IMR-90 (cell line): ENCODE data around the gene NAA11. TPM values are rescaled to one million over a fixed set of nuclear protein-coding genes. Genes with fewer than 3 reads are reported as not detected.

Experiments
- ATAC-seq: fragments of 200-7000 bp; cut with Tn5 transposase; 2 replicates; pipeline ENCODE4 v1.9.1; 2020; ENCODE audit warnings: low read depth, mild to moderate bottlenecking, moderate library complexity
- BruUV-seq: library from RNA; stranded (reverse); fragments of 400-500 nt; replicated peaks from 2 replicates; lab custom pipeline; 2021; lab: Mats Ljungman, UMichigan
- CTCF ChIA-PET: fragments of 300-600 bp; formaldehyde crosslinking; extraction: SDS; loops from one replicate; lab custom pipeline; 2021; ENCODE audit warnings: antibody characterized with exemption; lab: Yijun Ruan, JAX
- POLR2A ChIA-PET: fragments of 300-600 bp; sonication (Branson Sonifier 250); formaldehyde crosslinking; loops from one replicate; lab custom pipeline; 2022; ENCODE audit warnings: antibody characterized with exemption; ENCODE audit not compliant: unreplicated experiment; lab: Charles Lee
- DNase-seq: peaks from one replicate; pipeline ENCODE4 v3.0.0; 2013
- H2AFZ ChIP-seq: replicated peaks from 2 replicates; pipeline ENCODE3; 2013; ENCODE audit warnings: low read length, mild to moderate bottlenecking; ENCODE audit not compliant: poor library complexity
- H2AK5ac ChIP-seq: 2 replicates; pipeline ENCODE4 v1.6.1; 2013; ENCODE audit warnings: low read depth, low read length, inconsistent platforms
- H2AK9ac ChIP-seq: replicated peaks from 2 replicates; pipeline ENCODE3; 2013; ENCODE audit warnings: mild to moderate bottlenecking, low read depth, low read length, moderate library complexity; ENCODE audit not compliant: poor library complexity
- H2BK120ac ChIP-seq: 2 replicates; pipeline ENCODE4 v1.6.1; 2013; ENCODE audit warnings: low read depth, low read length, inconsistent platforms
- H2BK15ac ChIP-seq: 3 replicates; pipeline ENCODE4 v1.6.1; 2013; ENCODE audit warnings: low read depth, low read length, inconsistent platforms
- H2BK20ac ChIP-seq: 2 replicates; pipeline ENCODE4 v1.6.1; 2013; ENCODE audit warnings: low read depth, mild to moderate bottlenecking, inconsistent platforms, low read length, moderate library complexity
- H2BK5ac ChIP-seq: 2 replicates; pipeline ENCODE4 v1.6.1; 2013; ENCODE audit warnings: mild to moderate bottlenecking, low read depth, low read length, inconsistent platforms; ENCODE audit not compliant: poor library complexity, severe bottlenecking
- H3K14ac ChIP-seq: replicated peaks from 2 replicates; pipeline ENCODE4 v1.6.1; 2013; ENCODE audit warnings: low read depth, low read length, inconsistent platforms
- H3K18ac ChIP-seq: 2 replicates; pipeline ENCODE4 v1.6.1; 2013; ENCODE audit warnings: low read depth, low read length, control low read depth
- H3K23ac ChIP-seq: 2 replicates; pipeline ENCODE4 v1.6.1; 2013; ENCODE audit warnings: low read depth, low read length, inconsistent platforms
- H3K27ac ChIP-seq: 2 replicates; pipeline ENCODE4 v1.5.1; 2013; ENCODE audit warnings: mild to moderate bottlenecking, control low read depth, low read length; ENCODE audit not compliant: insufficient read depth
- H3K27me3 ChIP-seq: 2 replicates; pipeline ENCODE4 v1.6.1; 2013; ENCODE audit warnings: low read length; ENCODE audit not compliant: control insufficient read depth, insufficient read depth
- H3K36me3 ChIP-seq: 2 replicates; pipeline ENCODE4 v1.6.1; 2013; ENCODE audit warnings: low read length, mixed read lengths; ENCODE audit not compliant: control insufficient read depth, insufficient read depth
- H3K4ac ChIP-seq: 2 replicates; pipeline ENCODE4 v1.6.1; 2013; ENCODE audit warnings: low read depth, low read length, inconsistent platforms
- H3K4me1 ChIP-seq: 2 replicates; pipeline ENCODE4 v1.6.1; 2013; ENCODE audit warnings: low read length, mixed read lengths; ENCODE audit not compliant: control insufficient read depth, insufficient read depth
- H3K4me2 ChIP-seq: 2 replicates; pipeline ENCODE4 v1.6.1; 2013; ENCODE audit warnings: low read depth, mild to moderate bottlenecking, control low read depth, low read length, moderate library complexity
- H3K4me3 ChIP-seq: 2 replicates; pipeline ENCODE4 v1.5.1; 2013; ENCODE audit warnings: low read depth, mild to moderate bottlenecking, control low read depth, low read length, moderate library complexity; ENCODE audit not compliant: insufficient read depth
- H3K56ac ChIP-seq: 2 replicates; pipeline ENCODE4 v1.6.1; 2013; ENCODE audit warnings: low read length, inconsistent platforms; ENCODE audit not compliant: insufficient read depth; ENCODE audit errors: extremely low read depth
- H3K79me1 ChIP-seq, 2 experiments: 2 replicates each; pipeline ENCODE4 v1.6.1; 2013; ENCODE audit warnings: low read length in 2 of 2, inconsistent platforms in 1 of 2, low read depth in 1 of 2
- H3K9ac ChIP-seq: 2 replicates; pipeline ENCODE4 v1.6.1; 2013; ENCODE audit warnings: low read depth, low read length, control low read depth
- H3K9me1 ChIP-seq: 2 replicates; pipeline ENCODE4 v1.6.1; 2013; ENCODE audit warnings: low read length, inconsistent platforms; ENCODE audit not compliant: insufficient read depth
- H3K9me3 ChIP-seq: 2 replicates; pipeline ENCODE4 v1.6.1; 2013; ENCODE audit warnings: low read length; ENCODE audit not compliant: control insufficient read depth, insufficient read depth
- H4K20me1 ChIP-seq: 2 replicates; pipeline ENCODE4 v1.6.1; 2013; ENCODE audit warnings: low read length, inconsistent platforms; ENCODE audit not compliant: insufficient read depth
- H4K5ac ChIP-seq: 2 replicates; pipeline ENCODE4 v1.6.1; 2013; ENCODE audit warnings: mild to moderate bottlenecking, low read depth, low read length, control low read depth
- H4K8ac ChIP-seq, 2 experiments: 2 replicates each; pipeline ENCODE4 v1.6.1; 2013; ENCODE audit warnings: low read depth in 2 of 2, low read length in 2 of 2, control low read depth in 1 of 2, inconsistent platforms in 1 of 2
- H4K91ac ChIP-seq: 2 replicates; pipeline ENCODE4 v1.6.1; 2013; ENCODE audit warnings: low read depth, low read length, inconsistent platforms; ENCODE audit not compliant: insufficient read depth
- BHLHE40 ChIP-seq: fragments of 150-350 bp; IDR thresholded peaks from 2 replicates; pipeline ENCODE4 v1.6.1; 2016; ENCODE audit warnings: mild to moderate bottlenecking, low read depth, low read length
- WGBS, 2 experiments: methylation state at CpG; one replicate each; pipeline versions ENCODE4 v1.1.5 to v1.1.7; 2013; ENCODE audit warnings: missing lambda C conversion rate in 2 of 2; ENCODE audit not compliant: insufficient read length in 1 of 2; ENCODE audit errors: extremely low coverage in 2 of 2; 5-methylcytosine and 5-hydroxymethylcytosine counted together
- dilution Hi-C: fragments of 300-500 bp; cut with HindIII; formaldehyde crosslinking; loops from one replicate; pipeline ENCODE4 v1.14.3; 2018; ENCODE audit warnings: low sequenced_read_pairs; ENCODE audit not compliant: unreplicated experiment
- in situ Hi-C: fragments of 300-500 bp; cut with MboI; formaldehyde crosslinking; loops from 3 replicates; pipeline ENCODE4 v1.14.3; 2019; ENCODE audit warnings: low sequenced_read_pairs, inconsistent platforms, mixed read lengths
- intact Hi-C: fragments of 100-400 bp; cut with micrococcal nuclease; formaldehyde crosslinking; loops from 2 replicates; pipeline ENCODE4 v1.10.0; 2022
- polyA plus RNA-seq, 3 experiments: library from polyadenylated mRNA; depleted of rRNA; stranded (reverse); fragments of >200 nt; gene quantifications; 2 replicates each; pipeline ENCODE4 v1.2.3, GENCODE V29; 2012; ENCODE audit warnings: low replicate concordance in 1 of 3
- total RNA-seq: library from RNA; depleted of rRNA; stranded (reverse); fragments of >200 nt; gene quantifications from 2 replicates; pipeline ENCODE4 v1.2.3, GENCODE V29; 2012

NAA11 gene
- total and polyA plus RNA-seq, 2 of the 4 experiments (the other 2 are of a cell fraction): not detected

- no peak for TF ChIP-seq BHLHE40
- H3K14ac ChIP-seq: no peak overlapping the region
- dilution Hi-C loops (no loop called here), in situ Hi-C loops (no loop called here), intact Hi-C loops (no loop called here)
- H4K91ac ChIP-seq: no peak overlapping the region
- H3K4me1 ChIP-seq: no peaks in the 10 kb centered on the region
- no peak overlapping the region for H2AK5ac ChIP-seq
- H3K9me1 ChIP-seq: no peaks in the 10 kb centered on the region
- no peak overlapping the region for H3K18ac ChIP-seq
- no peaks in the 10 kb centered on the region for H4K20me1 ChIP-seq
- no peak overlapping the region for H2BK20ac ChIP-seq
- H3K36me3 ChIP-seq: no peaks in the 10 kb centered on the region
- ATAC-seq (no peak), DNase-seq (no peak)
- no peak overlapping the region for H4K8ac ChIP-seq
- no peak overlapping the region for H2BK120ac ChIP-seq
- H2AK9ac ChIP-seq: no peak overlapping the region
- no peak overlapping the region for H3K27ac ChIP-seq
- ChIA-PET POLR2A (no interaction called here), CTCF (no interaction called here)
- no CpG with 5 or more reads among the region's 11 CpGs for WGBS, 2 experiments
- H2BK5ac ChIP-seq: no peak overlapping the region
- no peak overlapping the region for H2BK15ac ChIP-seq
- H3K4me3 ChIP-seq: no peak overlapping the region
- no peaks in the 10 kb centered on the region for H3K9me3 ChIP-seq
- H3K4ac ChIP-seq: no peak overlapping the region
- H2AFZ ChIP-seq: no peak overlapping the region
- H3K9ac ChIP-seq: no peak overlapping the region
- H3K56ac ChIP-seq: no peak overlapping the region
- no peak overlapping the region for H4K5ac ChIP-seq
- H3K27me3 ChIP-seq: no peaks in the 10 kb centered on the region
- BruUV-seq: no TSS peak
- H3K4me2 ChIP-seq: no peak overlapping the region
- H3K23ac ChIP-seq: no peak overlapping the region
- H3K79me1 ChIP-seq: no peaks in the 10 kb centered on the region
Observed at GRCh38 chr4:79296768-79297428, 29.0 kb downstream of the NAA11 start.
